GM21528 (cell line): Measurements from ENCODE around the gene OTC.

Experiments used
- ATAC-seq: cut with Tn5 transposase; IDR thresholded peaks from one replicate; pipeline ENCODE4 v1.9.1; 2021; ENCODE audit warnings: mild to moderate bottlenecking, moderate library complexity; ENCODE audit not compliant: unreplicated experiment, low FRiP score

The OTC gene

DNA sequence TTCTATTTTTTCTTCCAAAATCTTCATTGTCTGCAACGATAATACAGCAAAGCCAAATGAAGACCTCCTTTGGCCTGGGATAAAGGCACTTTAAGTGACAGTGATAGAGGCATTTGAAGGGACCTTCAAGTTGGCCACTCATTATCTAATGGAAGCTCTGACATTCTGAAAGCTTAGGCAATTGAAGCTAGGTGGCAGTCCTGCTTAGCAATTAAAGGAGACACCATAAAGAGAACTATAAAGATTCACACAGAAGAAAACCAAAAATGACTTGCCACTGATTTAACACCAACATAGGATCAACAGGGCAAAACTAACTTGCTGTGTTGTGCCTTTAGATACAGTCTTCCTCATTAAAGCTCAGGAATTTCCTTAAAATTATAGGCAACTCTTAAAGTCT lies 105.7 kb downstream of the OTC start:
- no peak for ATAC-seq

- no peak for ATAC-seq
Observed at GRCh38 chrX:38462257-38462656, 109.9 kb downstream of the OTC start.

- ATAC-seq: no peak
Observed at GRCh38 chrX:38465686-38466085, 113.3 kb downstream of the OTC start.

DNA sequence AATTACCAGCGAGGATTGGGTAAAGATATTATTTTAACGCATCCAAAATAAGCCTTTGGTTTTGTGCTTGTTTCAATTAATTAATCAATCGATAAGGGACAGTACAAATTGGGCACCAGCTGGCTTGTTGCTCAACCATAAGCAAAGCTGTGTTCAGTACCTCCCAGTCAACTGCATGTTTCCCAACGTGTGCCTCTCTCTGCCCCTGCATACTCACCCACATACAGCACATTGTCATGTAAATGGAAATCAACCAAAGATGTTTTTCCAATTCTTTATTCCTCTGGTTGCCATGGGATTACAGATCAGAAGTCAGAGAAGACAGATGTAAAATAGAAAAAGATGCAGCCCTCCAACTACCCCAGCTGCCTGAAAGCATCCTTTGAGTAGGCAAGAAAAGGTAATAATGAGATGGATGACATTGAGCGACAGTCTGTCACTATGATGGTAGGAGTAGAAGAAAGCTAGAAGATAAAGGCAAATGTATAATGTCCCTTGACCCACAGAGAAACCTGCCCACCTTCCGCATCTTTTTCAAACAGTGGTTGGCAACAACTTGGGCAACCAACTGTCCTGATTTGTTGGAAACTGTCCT lies 116.3 kb downstream of the OTC start:
- ATAC-seq: no peak
